Astrocyte of the spinal cord (primary cell): ENCODE measurements around the gene MORN3.
"Not testable (repeated sequence)": the region's sequence is repeated elsewhere in the genome, so short reads cannot be mapped to it uniquely, and the experiment has no call there.

Source experiments
- DNase-seq: peaks from one replicate; pipeline ENCODE4 v3.0.0; 2011; ENCODE audit warnings: low read depth, low spot score
- H3K4me3 ChIP-seq: 2 replicates; pipeline ENCODE4 v1.5.1; 2011; ENCODE audit warnings: low read depth, mild to moderate bottlenecking, low read length, moderate library complexity
- CTCF ChIP-seq: IDR thresholded peaks from 2 replicates; pipeline ENCODE4 v1.5.1; 2012; ENCODE audit warnings: low read depth, mild to moderate bottlenecking, low read length, inconsistent platforms
- in situ Hi-C: cut with HindIII; loops from 2 replicates; pipeline ENCODE4 v1.10.0; 2017; ENCODE audit warnings: low sequenced_read_pairs

The MORN3 gene

DNA sequence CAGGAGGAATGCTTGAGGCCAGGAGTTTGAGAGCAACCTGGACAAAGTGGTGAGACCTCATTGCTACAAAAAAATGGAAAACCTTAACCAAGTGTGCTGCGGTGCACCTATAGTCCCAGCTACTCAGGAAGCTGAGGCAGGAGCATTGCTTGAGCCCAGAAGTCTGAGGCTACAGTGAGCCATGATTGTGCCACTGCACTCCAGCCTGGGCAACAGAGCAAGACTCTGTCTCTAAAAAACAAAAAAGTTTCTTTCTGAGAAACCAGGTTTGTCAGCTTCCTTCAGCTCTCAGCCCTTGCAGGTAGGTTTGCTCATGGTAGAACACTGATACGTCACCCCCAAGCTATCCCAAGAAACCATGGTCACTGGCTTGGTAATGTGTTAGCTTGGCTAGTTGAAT lies 20.0 kb upstream of the MORN3 start:
- H3K4me3 ChIP-seq: no peak overlapping the region
- in situ Hi-C loops: no loop called here
- no peak for DNase-seq
- TF ChIP-seq CTCF: no peak

GRCh38 chr12:121688966-121689365 lies 19.5 kb upstream of the MORN3 start:
- no peak for DNase-seq
- TF ChIP-seq CTCF: no peak
- in situ Hi-C loops: no loop called here
- no peak overlapping the region for H3K4me3 ChIP-seq

DNA sequence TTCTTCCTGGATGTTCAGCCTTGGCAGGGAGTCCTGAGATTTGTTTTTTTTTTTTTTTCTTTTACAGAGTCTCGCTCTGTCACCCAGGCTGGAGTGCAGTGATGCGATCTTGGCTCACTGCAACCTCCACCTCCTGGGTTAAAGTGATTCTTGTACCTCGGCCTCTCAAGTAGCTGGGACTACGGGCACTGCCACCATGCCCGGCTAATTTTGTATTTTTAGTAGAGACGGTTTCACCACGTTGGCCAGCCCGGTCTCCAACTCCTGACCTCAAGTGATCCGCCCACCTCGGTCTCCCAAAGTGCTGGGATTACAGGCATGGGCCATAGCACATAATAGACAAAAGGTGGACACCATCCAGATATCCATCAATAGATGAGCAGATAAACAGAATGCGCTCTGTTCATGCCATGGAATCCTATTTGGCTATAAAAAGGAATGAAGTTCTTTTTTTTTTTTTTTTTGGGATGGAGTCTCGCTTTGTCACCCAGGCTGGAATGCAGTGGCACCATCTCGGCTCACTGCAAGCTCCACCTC lies 10.3 kb upstream of the MORN3 start:
- in situ Hi-C loops, DNase-seq, H3K4me3 ChIP-seq: not testable (repeated sequence)

DNA sequence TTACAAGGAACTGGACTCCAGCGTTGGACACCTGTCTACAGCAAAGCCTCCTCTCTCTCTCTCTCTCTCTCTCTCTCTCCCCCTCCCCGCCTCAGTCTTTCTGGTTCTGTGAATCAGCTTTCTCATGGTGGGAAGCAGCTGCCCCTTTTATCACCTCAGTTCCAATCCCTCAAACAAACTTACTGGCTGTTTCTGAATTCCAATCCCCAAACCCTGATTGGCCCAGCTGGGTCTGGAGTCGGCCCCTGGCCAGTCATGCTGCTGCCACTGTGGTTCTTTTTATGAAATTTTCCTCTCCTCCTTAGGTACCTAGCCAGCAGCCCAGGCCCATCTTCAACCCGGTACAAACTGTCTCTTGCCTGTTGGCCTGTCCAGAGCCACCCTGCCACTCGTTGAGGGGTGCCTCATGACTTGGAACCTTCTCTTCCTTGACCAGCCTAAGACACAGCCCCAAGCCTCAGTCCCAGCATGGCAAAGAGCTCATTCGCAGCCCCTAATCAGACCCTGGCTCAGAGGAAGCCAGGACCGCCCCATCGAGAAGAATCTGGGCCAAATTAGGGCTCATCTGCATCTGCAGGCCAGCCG lies 9.4 kb upstream of the MORN3 start:
- no peak overlapping the region for H3K4me3 ChIP-seq
- in situ Hi-C loops: no loop called here
- no peak for DNase-seq
- TF ChIP-seq CTCF: no peak

DNA sequence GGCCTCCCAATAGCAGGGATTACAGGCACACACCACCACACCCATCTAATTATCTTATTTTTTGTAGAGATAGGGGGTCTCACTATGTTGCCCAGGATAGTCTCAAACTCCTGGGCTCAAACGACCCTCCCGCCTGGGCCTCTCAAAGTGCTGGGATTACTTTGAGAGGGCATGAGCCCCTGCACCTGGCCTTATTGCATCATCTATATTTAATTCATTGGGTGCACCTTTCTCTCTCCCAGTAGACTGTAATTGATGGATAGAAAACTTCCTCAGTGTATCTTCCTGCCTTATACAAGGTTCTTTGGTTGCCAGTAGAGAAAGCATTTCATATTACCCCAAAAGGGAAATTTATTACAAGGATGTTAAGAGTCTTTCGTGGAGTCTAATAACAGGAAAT lies 8.9 kb upstream of the MORN3 start:
- no peak for DNase-seq
- no peak for TF ChIP-seq CTCF
- in situ Hi-C loops: no loop called here
- H3K4me3 ChIP-seq: no peak overlapping the region

- no peak overlapping the region for H3K4me3 ChIP-seq
- DNase-seq: no peak
- in situ Hi-C loops: no loop called here
- TF ChIP-seq CTCF: no peak
These were observed 6.7 kb upstream of the MORN3 start for GRCh38 chr12:121676190-121676589.

GRCh38 chr12:121673013-121673511 lies 3.6 kb upstream of the MORN3 start:
- DNase-seq: no peak
- in situ Hi-C loops: no loop called here
- TF ChIP-seq CTCF: no peak
- H3K4me3 ChIP-seq: no peak overlapping the region
